Retinal pigment epithelial cell (primary cell): ENCODE data around the gene CERS3.

Source experiments
- DNase-seq: peaks from one replicate; pipeline ENCODE4 v3.0.0-alpha.2; 2010; ENCODE audit warnings: low read depth
- H3K4me3 ChIP-seq: 2 replicates; pipeline ENCODE4 v1.5.1; 2011; ENCODE audit warnings: mild to moderate bottlenecking, low read length, control low read depth, moderate library complexity
- CTCF ChIP-seq: conservative IDR thresholded peaks from 2 replicates; pipeline ENCODE4 v1.5.1; 2011; ENCODE audit warnings: low read depth, low read length, control low read depth, inconsistent platforms

Gene CERS3

GRCh38 chr15:100500226-100500990 lies 28.3 kb downstream of the CERS3 start:
- no peak for TF ChIP-seq CTCF
- DNase-seq, result no peak
- H3K4me3 ChIP-seq, result no peak overlapping the region

DNA sequence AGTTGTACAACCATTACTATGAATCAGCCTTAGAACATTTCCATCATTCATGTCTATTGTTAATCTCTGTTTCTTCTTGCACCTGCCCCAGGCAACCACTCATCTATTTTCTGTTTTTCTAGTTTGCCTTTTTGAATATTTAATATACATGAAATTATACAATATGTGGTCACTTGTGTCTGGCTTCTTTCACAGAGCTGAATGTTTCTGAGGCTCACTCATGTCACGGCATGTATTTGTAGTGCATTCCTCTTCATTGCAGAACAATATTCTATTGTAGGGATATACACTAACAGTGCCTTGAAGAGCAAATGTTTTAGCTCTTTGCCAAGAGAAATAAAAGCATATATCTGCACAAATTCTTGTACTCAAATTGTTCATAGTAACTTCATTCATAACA lies 32.9 kb downstream of the CERS3 start:
- no peak overlapping the region for H3K4me3 ChIP-seq
- no peak for DNase-seq
- no peak for TF ChIP-seq CTCF

DNA sequence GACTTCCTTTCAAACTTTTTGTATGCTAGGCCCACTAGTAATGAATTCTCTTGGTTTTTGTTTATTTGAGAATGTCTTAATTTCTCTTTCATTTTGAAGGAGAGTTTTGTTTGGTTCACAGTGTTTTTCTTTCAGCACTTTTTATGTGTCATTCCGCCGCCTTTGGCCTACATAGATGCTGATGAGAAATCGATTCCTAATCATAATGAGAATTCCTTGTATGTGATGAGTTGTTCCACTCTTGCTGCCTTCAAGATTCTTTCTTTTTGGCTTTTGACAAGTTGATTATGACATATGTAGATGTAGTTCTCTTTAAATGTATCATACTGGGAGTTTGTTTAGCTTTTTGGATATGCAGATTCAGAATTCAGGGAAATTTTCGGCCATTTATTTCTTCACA lies 35.5 kb downstream of the CERS3 start:
- no peak overlapping the region for H3K4me3 ChIP-seq
- TF ChIP-seq CTCF, result no peak
- DNase-seq, result no peak

DNA sequence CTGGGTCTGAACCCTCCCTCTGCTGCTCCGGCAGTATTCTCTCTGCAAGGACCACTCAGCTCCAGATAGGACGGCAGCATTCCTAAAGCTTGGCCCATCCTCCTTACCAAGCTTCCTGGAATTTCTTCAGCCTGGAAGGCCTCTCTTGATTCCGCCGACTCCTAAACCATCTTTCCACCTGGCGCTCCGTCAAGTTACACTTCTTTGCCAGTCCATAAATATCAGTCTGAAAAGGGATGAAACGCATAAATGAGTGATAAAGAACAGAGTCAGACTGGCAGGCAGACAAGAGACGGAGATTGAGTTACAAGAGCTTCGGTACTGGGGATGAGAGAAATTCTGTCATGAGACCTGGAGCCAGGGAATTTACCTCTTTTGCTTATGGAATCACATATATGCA lies 44.3 kb downstream of the CERS3 start:
- no peak for TF ChIP-seq CTCF
- H3K4me3 ChIP-seq, result no peak overlapping the region
- no peak for DNase-seq

GRCh38 chr15:100483370-100483769 lies 45.4 kb downstream of the CERS3 start:
- no peak overlapping the region for H3K4me3 ChIP-seq
- TF ChIP-seq CTCF, result no peak
- no peak for DNase-seq

GRCh38 chr15:100476805-100477204 lies 51.9 kb downstream of the CERS3 start:
- no peak for DNase-seq
- no peak for TF ChIP-seq CTCF
- H3K4me3 ChIP-seq, result no peak overlapping the region

GRCh38 chr15:100472736-100473135 lies 56.0 kb downstream of the CERS3 start:
- no peak for TF ChIP-seq CTCF
- DNase-seq, result no peak
- H3K4me3 ChIP-seq, result no peak overlapping the region
